HEK293 (cell line): Measurements from ENCODE around the gene ZNF436.
"Not testable (repeated sequence)": the region's sequence is repeated elsewhere in the genome, so short reads cannot be mapped to it uniquely, and the experiment has no call there.

Experiments
- CTCF ChIA-PET: fragments of 350-600 bp; formaldehyde crosslinking; extraction: SDS; loops from one replicate; lab custom pipeline; 2021; ENCODE audit warnings: antibody characterized with exemption; lab: Yijun Ruan, JAX
- POLR2A ChIA-PET: fragments of 300-600 bp; formaldehyde crosslinking; extraction: SDS; loops from one replicate; lab custom pipeline; 2020; ENCODE audit warnings: antibody characterized with exemption, inconsistent platforms; lab: Yijun Ruan, JAX
- H3K27ac ChIP-seq: fragments of 200-500 bp; sonication (Bioruptor generic); 2 replicates; pipeline ENCODE4 v1.5.1; 2014; ENCODE audit warnings: low read depth, low read length, control low read depth, inconsistent platforms; ENCODE audit errors: extremely low read depth
- H3K36me3 ChIP-seq, 2 experiments: fragments of 200-500 bp in 1 of 2; sonication (Bioruptor generic) in 1 of 2; 1 replicate in 1 of 2; 2 replicates in 1 of 2; pipeline ENCODE4 v1.5.1; 2014 to 2017; ENCODE audit warnings: inconsistent platforms in 2 of 2, low read length in 2 of 2; ENCODE audit not compliant: control insufficient read depth in 2 of 2, insufficient read depth in 1 of 2
- H3K4me1 ChIP-seq: fragments of 200-500 bp; sonication (Bioruptor generic); 2 replicates; pipeline ENCODE4 v1.5.1; 2014; ENCODE audit warnings: mild to moderate bottlenecking, low read length, inconsistent platforms; ENCODE audit not compliant: control insufficient read depth, insufficient read depth
- H3K4me3 ChIP-seq: 2 replicates; pipeline ENCODE4 v1.5.1; 2011; ENCODE audit warnings: low read depth, mild to moderate bottlenecking, control low read depth, low read length, moderate library complexity
- H3K9me3 ChIP-seq: fragments of 200-500 bp; sonication (Bioruptor generic); 2 replicates; pipeline ENCODE4 v1.5.1; 2014; ENCODE audit warnings: low read depth, low read length, inconsistent platforms; ENCODE audit not compliant: control insufficient read depth, insufficient read depth
- REST ChIP-seq: fragments of 450-650 bp; formaldehyde crosslinking; IDR thresholded peaks from 2 replicates; pipeline ENCODE4 v1.5.1; 2016; ENCODE audit warnings: missing biosample characterization, missing genetic modification characterization
- ZNF585B ChIP-seq: fragments of 450-650 bp; formaldehyde crosslinking; IDR thresholded peaks from 2 replicates; pipeline ENCODE4 v1.5.1; 2016; ENCODE audit warnings: missing biosample characterization, missing genetic modification characterization
- ZNF624 ChIP-seq: fragments of 450-650 bp; formaldehyde crosslinking; IDR thresholded peaks from 2 replicates; pipeline ENCODE4 v1.5.1; 2017; ENCODE audit warnings: missing biosample characterization, missing genetic modification characterization
- ZSCAN5A ChIP-seq: fragments of 450-650 bp; formaldehyde crosslinking; IDR thresholded peaks from 2 replicates; pipeline ENCODE4 v1.5.1; 2016; ENCODE audit warnings: missing biosample characterization, missing genetic modification characterization

ZNF436 gene

DNA sequence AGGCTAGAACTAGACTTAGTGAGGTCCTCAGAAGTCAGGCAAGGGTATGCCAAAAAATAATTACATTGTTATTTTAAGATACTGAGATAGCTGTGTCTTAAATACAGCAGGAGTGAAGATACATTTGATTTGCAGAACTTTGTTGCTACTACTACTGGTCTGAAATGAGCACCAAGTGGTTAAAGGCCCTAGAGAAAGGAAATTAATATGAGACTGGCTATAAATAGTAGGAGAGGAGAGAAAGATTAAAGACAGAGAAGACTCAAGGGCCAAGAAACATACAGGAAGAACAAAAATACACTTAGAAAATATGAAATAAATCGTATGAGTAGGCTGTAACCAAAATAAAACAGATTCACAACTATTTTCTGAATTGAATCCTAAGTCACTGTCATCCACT lies 46.9 kb downstream of the ZNF436 start (continued):
- no peak for TF ChIP-seq ZNF624 (tag by site-specific recombination)
- TF ChIP-seq REST (tag by site-specific recombination) = no peak
- TF ChIP-seq ZNF585B (tag by site-specific recombination) = no peak
- no peak for TF ChIP-seq ZSCAN5A (tag by site-specific recombination)

- H3K4me1 ChIP-seq, H3K4me3 ChIP-seq, H3K27ac ChIP-seq, POLR2A ChIA-PET, CTCF ChIA-PET, H3K9me3 ChIP-seq: not testable (repeated sequence)
- peaks cover 45 to 87% of the 10 kb centered on the region in 2 experiments for H3K36me3 ChIP-seq
Observed at GRCh38 chr1:23310280-23310679, 59.4 kb downstream of the ZNF436 start.
